Raji (cell line): ENCODE data around the gene MMP17.

Experiments
- POLR2A ChIP-seq: IDR thresholded peaks from 2 replicates; pipeline ENCODE4 v1.6.1; 2011; ENCODE audit warnings: low read depth, low read length, control low read depth; ENCODE audit not compliant: insufficient read depth

MMP17 gene

DNA sequence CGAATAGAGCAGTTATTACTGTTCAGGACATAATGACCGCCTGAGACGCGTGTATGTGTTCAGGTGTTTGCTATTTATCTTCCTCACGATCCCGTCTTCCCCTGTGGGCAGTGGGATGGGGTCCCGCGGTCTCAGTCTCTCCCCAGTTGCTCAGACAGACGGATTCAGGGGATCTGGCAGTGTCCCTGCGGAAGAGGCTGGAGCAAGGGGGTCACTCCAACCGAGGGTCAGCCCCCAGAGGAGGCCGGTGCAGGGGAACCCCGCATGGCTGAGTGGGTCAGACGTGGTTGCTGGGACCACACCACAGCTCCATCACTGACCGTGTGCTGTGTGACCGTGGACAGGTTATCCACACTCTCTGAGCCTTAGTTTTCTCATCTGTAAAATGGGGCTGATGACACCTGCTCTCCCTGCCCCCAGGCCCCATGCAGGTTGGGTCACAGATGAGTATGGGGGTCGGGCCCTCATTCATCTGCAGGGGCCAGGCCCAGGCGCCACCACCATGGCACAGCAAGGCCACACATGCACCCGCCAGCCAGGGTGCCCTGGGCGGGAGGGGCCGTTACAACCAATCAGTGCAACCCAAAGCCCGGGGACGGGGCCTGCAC lies 5.2 kb downstream of the MMP17 start:
- no peak for TF ChIP-seq POLR2A

DNA sequence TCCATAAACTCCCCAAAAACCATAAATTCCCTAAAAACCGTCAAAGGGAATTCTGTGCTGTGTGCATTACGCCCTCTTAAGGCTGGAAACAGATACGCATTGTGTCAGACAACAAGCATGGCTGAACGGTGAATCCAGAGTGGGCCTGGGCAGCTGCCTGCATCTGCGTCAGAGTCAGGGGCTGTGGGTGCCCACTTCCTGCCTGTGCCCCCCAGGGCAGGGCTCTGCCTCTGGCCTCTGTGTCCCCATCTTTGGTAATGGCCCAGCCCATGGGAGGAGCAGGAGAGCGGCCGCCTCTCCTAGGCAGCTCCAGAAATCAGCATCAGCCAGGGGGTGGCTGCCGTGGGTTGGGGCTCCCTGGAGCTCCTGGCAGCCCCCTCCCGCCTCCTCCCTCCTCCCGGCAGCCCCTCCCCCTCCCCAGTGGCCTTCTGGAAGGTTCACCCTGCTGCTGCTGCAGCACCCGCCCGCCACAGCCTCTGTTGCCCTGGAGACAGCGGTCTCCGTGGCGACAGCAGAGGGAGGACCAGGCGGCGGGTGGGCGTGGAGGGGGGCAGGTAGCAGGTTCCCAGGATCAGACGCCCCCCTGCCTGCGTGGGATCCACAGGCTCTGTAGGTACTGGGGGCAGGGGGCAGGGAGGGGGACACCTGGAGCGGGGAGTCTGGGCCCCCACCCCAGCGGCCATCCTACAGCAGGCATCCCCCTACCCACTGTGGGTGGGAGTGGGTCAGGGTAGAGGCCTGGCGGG lies 5.9 kb downstream of the MMP17 start:
- TF ChIP-seq POLR2A, result no peak

DNA sequence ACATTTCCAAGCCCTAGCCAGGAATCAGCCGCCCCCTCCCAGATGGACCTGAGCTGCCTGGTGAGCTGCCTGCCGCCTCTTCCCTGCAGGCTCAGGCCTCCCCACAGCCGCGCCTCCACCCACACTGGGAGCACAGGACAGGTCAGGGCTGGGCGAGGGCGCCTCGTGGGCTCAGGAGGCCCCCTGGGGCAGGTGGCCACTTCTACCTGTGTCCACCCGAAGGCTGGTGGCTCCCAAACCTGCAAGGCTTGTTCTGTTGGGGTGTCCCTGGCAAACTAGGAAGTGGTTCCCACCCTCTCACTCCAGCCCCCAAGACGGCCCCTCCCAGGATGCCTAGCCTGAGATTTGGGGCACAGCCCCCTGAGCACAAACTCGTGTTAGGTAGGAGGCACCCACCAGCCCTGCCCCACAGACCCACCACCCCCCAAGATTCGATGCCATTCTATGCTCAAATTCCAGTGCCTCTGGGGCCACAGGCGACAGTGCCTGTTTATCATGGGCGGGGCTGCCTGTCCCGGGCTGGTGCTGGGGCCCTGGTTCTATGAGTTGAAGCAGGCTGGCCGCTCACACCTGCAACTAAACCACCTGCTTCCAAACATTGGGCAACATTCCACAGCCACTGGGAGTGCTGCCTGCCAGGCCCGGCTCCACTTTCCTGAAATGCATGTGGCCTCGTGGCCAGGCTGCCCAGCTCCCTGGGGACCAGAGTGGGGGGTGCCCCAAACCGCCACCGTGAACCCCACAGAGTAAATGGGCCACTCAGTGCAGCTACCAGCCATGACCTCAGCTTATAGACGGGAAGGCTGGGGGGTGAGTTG lies 6.8 kb downstream of the MMP17 start:
- TF ChIP-seq POLR2A, result no peak

- no peak for TF ChIP-seq POLR2A
These were observed 7.5 kb downstream of the MMP17 start for GRCh38 chr12:131835616-131836171.

GRCh38 chr12:131836193-131836592 lies 8.0 kb downstream of the MMP17 start:
- no peak for TF ChIP-seq POLR2A

- TF ChIP-seq POLR2A, result no peak
These were observed 8.7 kb downstream of the MMP17 start for GRCh38 chr12:131836714-131837397.

GRCh38 chr12:131840643-131841416 lies 12.6 kb downstream of the MMP17 start:
- TF ChIP-seq POLR2A, result no peak

GRCh38 chr12:131841547-131841946 lies 13.4 kb downstream of the MMP17 start:
- TF ChIP-seq POLR2A, result no peak

- no peak for TF ChIP-seq POLR2A
These were observed 14.0 kb downstream of the MMP17 start for GRCh38 chr12:131842169-131842568.

DNA sequence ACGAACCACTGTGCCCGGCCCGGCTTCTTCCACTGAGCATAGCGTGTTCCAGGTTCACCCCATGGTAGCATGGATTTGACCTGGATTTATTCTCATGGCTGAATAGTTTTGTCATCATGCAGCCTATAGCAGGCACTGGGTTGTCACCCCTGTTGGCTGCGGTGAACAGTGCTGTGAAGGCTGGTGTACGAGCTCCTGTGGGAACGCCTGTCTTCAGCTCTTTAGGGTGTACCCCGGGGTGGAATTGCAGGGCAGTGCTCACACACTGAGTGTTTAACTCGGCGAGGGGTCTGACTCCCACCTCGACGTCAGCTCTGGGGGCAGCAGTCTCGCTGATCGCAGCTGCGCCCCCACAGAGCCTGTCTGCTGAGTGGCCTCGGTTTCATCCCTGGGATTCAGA lies 15.3 kb downstream of the MMP17 start:
- no peak for TF ChIP-seq POLR2A

DNA sequence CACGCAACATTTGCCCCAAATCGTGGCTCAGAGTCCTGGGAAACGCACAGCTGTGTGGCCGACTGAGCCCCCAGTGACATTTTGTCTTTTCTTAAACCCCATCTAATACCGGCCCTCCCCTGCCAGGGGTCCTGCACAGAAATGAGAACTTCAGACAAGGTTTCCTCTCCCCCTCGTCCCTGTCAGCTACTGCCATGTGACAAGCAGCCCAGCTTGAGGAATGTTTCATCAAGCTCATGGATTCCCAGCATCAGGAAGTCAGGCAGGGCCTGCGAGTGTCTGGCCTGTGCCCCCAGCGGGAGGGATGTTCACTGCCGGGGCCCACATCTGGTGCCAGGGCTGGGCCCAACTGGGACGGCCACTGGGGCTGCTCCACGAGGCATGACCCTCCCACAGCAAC lies 15.9 kb downstream of the MMP17 start:
- no peak for TF ChIP-seq POLR2A

DNA sequence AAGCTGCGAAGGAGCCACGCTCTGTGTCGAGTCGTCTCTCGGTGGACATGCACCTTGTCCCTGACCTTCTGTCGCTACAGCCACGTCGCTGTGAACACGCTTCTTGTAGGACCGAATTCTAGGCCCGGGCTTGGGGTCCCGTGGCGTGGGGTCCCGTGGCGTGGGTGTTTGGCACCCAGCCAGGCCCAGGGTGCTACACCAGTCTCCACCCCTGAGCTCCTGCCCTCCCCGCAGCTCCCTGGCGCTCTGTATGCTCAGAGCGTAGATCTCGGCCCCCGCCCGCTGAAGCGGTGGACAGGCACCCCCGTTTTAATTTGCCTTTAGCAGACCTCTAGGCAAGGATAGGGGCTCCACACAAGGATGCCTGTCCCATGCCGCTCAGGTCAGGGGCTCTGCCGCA lies 16.5 kb downstream of the MMP17 start:
- no peak for TF ChIP-seq POLR2A

DNA sequence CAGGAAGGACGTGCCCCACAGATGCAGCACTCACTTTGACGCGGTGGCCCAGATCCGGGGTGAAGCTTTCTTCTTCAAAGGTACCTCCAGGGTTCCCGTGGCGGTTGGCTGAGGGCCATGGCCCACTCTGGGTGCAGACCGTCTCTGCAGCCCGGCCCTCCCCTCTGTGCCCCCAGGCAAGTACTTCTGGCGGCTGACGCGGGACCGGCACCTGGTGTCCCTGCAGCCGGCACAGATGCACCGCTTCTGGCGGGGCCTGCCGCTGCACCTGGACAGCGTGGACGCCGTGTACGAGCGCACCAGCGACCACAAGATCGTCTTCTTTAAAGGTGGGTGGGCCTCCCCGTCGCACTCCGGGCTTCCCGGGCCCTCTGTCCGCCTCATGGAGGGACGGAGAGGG lies 16.9 kb downstream of the MMP17 start:
- no peak for TF ChIP-seq POLR2A

DNA sequence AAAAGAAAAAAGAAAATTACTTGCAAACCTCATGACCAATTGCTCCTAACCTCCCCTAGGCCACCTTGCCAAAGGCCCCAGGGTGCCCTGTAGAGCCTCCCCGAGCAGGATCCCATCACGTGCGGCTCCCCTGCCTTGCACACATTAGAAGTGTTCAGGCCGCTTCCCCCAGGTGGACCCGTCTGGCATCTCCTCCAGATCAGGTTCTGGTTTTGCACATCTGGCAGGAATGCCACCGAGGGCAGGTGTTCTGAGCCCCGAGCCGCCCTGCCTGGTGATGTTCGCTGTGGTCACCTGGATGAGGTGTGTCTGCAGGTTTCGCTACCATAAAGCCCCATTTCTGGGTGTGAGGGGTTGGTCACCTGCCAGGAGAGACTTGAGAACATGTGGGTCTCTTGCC lies 19.3 kb downstream of the MMP17 start:
- no peak for TF ChIP-seq POLR2A

DNA sequence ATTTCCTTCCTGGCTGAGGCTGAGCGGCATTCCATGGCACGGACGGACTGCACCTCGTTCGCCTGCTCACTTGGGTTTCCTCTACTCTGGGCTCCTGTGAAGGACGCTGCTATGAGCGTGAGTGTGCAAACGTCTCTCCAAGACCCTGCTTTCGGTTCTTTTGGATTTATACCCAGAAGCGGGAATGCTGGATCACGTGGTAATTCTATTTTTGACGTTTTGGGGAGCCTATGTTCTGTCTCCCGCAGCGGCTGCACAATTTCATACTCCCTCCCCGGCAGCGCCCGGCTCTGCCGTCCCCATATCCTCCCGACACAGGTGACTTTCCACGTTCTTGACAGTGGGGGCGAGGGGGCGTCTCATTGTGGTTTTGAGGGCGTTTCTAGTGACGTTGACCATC lies 20.6 kb downstream of the MMP17 start:
- TF ChIP-seq POLR2A, result no peak
